Activated T-cell treated with anti-CD3 and anti-CD28 coated beads, Interleukin-2, amount 50 U/mL, for 4 hours (primary cell): ENCODE data around the gene KIAA1958. TPM values are rescaled to one million over a fixed set of nuclear protein-coding genes. Genes with fewer than 3 reads are reported as not detected.

Source experiments
- ATAC-seq, 2 donors: fragments of 200-7000 bp; cut with Tn5 transposase; one replicate each; pipeline ENCODE4 v1.10.0; 2021
- DNase-seq: peaks from one replicate; pipeline ENCODE4 v3.0.0-alpha.2; 2020
- H3K27me3 Mint-ChIP-seq: one replicate; pipeline ENCODE4 v1.8.0; 2021; ENCODE audit warnings: low read depth, mixed read lengths
- H3K36me3 Mint-ChIP-seq: one replicate; pipeline ENCODE4 v1.8.0; 2022; ENCODE audit warnings: mixed read lengths; ENCODE audit not compliant: insufficient read depth
- H3K4me1 Mint-ChIP-seq: one replicate; pipeline ENCODE4 v1.8.0; 2021; ENCODE audit warnings: low read depth, mixed read lengths
- H3K4me3 Mint-ChIP-seq: one replicate; pipeline ENCODE4 v1.8.0; 2021; ENCODE audit warnings: mild to moderate bottlenecking, moderate library complexity, mixed read lengths
- H3K9me3 Mint-ChIP-seq: one replicate; pipeline ENCODE4 v1.8.0; 2021; ENCODE audit warnings: mixed read lengths
- total RNA-seq, 3 donors: library from RNA; stranded (reverse); gene quantifications; one replicate each; pipeline ENCODE4 v1.2.1, GENCODE V29; 2021

KIAA1958 gene
- total RNA-seq, 3 donors from 2014 or later = 4.7 to 6.9 (median 6.7) TPM

DNA sequence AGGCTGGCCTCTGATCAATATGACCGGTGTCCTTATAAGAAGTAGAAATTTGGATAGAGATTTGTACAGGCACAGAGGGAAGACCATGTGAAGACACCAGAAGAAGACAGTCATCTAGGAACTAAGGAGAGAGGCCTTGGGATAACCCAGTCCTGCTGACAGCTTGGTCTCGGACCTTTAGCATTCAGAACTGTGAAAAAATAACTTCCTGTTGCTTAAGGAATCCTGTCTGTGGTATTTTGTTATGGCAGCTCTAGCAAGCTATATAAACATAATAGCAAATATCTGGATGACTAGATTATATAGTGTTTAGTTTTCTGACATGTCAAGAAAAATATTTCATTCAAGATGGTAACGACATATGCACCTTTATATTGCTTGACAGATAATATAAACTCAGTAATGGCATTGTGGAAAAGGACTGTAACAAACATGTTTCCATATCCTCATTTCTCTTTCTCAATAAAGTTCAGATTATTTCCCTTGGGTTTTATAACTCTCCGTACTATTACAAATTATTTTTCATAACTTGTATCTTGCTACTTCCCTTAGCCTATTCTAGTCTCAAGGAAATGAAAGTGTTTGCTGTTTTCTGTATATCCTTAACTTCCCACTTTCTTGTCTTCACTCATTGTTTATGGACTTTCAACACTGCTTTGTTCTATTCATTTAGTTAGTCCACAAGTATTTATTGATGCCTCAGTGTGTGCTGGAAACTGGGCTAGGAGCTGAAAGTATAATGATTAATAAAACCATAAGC is 62.4 kb downstream of the KIAA1958 start:
- Mint-ChIP-seq H3K36me3 (no peaks in the 10 kb centered on the region), H3K4me3 (no peak overlapping the region), H3K4me1 (peaks cover 11% of the 10 kb centered on the region), H3K27me3 (no peaks in the 10 kb centered on the region), H3K9me3 (no peaks in the 10 kb centered on the region)
- no peak for DNase-seq
- ATAC-seq = no peak

DNA sequence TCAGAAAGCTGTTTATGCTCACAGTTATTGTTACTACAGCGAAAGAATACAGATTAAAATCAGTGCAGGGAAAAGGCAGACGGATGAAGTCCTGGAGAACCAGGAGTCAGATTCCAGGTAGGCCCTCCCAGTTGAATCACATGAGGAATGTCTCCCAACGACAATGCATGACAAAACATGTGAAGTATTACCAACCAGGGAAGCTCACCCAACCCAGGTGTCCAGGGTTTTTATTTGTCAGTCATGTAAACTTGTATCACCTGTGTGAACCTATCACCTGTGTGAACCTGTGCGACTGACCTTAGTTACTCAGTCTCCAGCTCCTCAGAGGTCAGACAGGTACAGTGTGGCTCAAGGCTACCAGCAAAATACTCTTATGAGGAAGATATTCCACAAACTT is 63.9 kb downstream of the KIAA1958 start:
- H3K27me3 Mint-ChIP-seq = no peaks in the 10 kb centered on the region
- H3K36me3 Mint-ChIP-seq = no peaks in the 10 kb centered on the region
- ATAC-seq = no peak
- no peak for DNase-seq
- no peak overlapping the region for H3K4me3 Mint-ChIP-seq
- H3K9me3 Mint-ChIP-seq = no peaks in the 10 kb centered on the region
- peaks cover 9% of the 10 kb centered on the region for H3K4me1 Mint-ChIP-seq

DNA sequence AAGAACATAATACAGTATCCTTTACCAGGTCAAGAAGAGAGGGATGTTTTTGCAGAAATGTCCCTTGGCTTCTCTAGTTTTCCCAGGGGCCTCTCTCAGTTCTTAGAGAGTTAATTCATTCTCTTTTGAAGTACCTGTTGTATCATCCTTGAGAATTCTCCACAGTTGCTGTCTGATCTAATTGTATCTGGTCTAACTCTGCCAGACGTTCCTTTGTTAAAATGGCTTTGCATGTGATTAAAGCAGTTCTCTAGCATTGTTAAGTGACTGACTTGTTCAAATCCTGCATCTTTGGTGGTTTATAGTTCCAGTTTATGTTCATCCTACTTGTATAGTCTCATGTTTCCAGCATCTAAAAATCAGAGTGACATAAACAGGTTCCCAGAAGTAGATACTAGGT is 65.0 kb downstream of the KIAA1958 start:
- H3K27me3 Mint-ChIP-seq = no peaks in the 10 kb centered on the region
- H3K9me3 Mint-ChIP-seq = no peaks in the 10 kb centered on the region
- DNase-seq = no peak
- no peak for ATAC-seq
- peaks cover under 1% of the 10 kb centered on the region for H3K4me1 Mint-ChIP-seq
- no peak overlapping the region for H3K4me3 Mint-ChIP-seq
- no peaks in the 10 kb centered on the region for H3K36me3 Mint-ChIP-seq

DNA sequence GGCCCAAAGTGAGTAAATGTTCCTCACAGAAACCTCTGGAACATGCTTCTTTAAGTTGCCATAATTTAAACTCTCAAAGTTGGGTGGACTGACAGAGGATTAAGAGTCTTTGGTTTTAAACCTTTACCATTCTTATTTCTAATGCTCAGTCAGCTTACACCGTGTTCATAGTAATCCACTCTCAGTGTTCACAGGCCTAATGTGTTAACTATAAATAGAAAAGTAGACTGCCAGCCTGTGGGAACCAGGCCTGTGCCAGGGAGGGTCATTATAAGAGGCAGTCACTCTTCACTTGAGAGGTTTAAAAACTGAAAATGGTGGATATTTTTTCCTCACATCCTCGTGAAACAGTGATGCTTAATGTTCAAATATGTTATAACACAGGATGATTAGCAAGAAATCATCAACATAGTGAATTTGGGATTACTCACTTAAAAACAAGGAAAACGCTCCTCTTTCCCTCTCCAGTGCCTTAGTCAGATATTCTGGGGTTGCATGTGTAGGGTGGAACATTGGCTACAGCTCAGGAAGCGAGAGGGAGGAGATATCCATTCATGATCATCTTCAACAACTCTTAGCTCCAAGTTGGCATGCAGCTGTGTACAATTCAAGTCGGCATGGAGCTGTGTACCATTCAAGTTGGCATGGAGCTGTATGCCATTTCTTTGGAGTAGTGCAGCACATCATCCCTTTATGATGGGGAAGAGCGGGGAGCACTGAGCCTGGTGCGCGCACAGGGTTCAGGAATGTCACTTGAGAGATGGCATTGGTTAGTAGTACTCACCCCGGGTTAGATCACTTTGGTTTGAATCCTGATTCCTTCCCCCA is 65.8 kb downstream of the KIAA1958 start:
- no peak overlapping the region for H3K4me3 Mint-ChIP-seq
- no peak for DNase-seq
- no peaks in the 10 kb centered on the region for H3K36me3 Mint-ChIP-seq
- no peak for ATAC-seq
- H3K4me1 Mint-ChIP-seq = no peaks in the 10 kb centered on the region
- H3K27me3 Mint-ChIP-seq = no peaks in the 10 kb centered on the region
- no peaks in the 10 kb centered on the region for H3K9me3 Mint-ChIP-seq

DNA sequence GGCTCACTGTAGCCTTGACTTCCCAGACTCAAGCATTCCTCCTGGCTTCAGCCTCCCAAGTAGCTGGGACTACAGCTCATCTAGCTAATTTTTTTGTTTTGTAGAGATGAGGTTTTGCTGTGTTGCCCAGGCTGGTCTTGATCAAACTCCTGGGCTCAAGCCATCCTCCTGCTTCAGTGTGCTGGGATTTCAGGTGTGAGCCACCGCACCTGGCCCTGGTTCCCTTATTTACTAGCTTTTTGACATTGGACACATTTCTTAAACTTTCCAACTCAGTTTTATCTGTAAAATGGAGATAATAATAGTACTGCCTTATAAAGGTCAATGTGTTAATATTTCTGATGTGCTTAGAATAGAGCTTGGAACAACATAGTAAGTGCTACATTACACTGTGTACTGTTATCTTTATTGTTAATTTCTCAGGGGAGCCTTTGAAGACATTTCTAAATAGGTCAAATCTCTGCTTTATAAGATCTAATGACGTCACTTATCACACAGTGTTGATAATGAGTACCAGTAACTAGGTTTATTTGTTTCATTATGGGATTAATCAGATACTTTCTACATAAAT is 66.7 kb downstream of the KIAA1958 start:
- no peak for ATAC-seq
- no peaks in the 10 kb centered on the region for H3K9me3 Mint-ChIP-seq
- H3K27me3 Mint-ChIP-seq = no peaks in the 10 kb centered on the region
- H3K36me3 Mint-ChIP-seq = no peaks in the 10 kb centered on the region
- no peak for DNase-seq
- no peak overlapping the region for H3K4me3 Mint-ChIP-seq
- no peaks in the 10 kb centered on the region for H3K4me1 Mint-ChIP-seq

DNA sequence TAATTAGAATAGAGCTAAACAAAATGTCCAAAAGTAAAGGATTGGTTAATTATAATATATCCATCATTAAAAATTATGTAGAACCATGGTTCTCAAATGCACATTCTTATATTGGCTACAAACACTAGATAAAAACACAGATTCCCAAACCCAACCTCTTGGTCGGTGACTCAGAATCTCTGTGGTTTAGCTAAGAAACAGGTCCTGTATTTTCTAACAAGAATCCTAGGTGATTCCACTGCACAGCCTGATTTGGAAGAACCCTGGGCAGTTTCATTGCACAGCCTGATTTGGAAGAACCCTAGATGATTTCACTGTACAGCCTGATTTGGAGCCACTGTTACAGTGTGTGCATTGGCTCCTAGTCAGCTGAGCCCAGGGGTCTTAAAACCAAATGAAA is 67.9 kb downstream of the KIAA1958 start:
- ATAC-seq (no peak), DNase-seq (no peak)
- Mint-ChIP-seq H3K27me3 (no peaks in the 10 kb centered on the region), H3K4me3 (no peak overlapping the region), H3K36me3 (no peaks in the 10 kb centered on the region), H3K4me1 (no peaks in the 10 kb centered on the region), H3K9me3 (no peaks in the 10 kb centered on the region)

DNA sequence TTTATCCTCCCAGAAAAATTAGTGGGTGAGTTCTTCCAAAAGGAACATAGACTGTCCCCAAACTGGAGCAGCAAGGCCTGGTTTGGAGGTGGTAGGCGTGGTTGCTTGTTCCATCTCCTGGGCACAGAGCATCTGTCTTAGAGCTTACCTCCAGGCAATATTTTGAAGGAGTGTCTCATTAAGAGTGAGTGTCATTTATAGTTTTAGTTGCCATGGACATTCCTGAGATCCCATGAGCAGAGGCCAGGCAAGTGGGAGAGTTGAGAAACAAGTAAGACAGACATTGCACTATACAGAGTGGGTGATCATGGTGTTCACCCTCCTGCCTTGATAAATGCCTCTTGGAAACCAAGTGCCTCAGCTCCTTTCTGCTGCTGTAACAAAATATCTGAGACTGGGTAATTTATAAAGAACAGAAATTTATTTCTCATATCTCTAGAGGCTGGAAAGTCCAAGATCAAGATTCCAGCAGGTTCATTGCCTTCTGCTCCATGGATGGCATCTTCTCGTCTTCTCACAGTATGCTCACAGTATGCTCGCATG is 68.5 kb downstream of the KIAA1958 start:
- no peak overlapping the region for H3K4me3 Mint-ChIP-seq
- H3K9me3 Mint-ChIP-seq = no peaks in the 10 kb centered on the region
- no peaks in the 10 kb centered on the region for H3K4me1 Mint-ChIP-seq
- H3K36me3 Mint-ChIP-seq = no peaks in the 10 kb centered on the region
- no peak for ATAC-seq
- no peaks in the 10 kb centered on the region for H3K27me3 Mint-ChIP-seq
- no peak for DNase-seq

DNA sequence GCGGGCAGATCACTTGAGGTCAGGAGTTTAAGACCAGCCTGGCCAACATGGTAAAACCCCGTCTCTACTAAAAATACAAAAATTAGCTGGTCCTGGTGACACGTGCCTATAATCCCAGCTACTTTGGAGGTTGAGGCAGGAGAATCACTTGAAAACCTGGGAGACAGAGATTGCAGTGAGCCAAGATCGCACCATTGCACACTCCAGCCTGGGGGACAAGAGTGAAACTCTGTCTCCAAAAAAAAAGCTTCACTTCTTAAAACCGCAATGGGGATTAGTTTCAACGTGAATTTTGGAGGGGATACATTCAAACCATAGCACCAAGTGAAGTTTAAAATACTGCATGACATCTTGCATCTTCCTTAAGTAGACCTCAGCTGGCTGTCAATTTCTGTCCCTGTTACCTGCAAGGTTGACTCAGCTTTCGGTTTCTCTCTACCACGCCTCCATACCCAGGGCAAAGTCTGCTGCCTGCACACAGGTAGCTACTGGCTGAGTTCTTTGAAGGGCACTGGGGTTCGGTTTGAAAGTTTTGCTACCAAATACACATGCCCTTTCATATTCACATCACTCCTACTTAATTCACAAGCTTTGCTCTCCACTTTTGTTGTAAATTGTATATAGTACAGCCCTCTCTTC is 69.3 kb downstream of the KIAA1958 start:
- Mint-ChIP-seq H3K36me3 (no peaks in the 10 kb centered on the region), H3K9me3 (no peaks in the 10 kb centered on the region), H3K4me1 (no peaks in the 10 kb centered on the region), H3K27me3 (no peaks in the 10 kb centered on the region), H3K4me3 (no peak overlapping the region)
- ATAC-seq = no peak
- DNase-seq = no peak

DNA sequence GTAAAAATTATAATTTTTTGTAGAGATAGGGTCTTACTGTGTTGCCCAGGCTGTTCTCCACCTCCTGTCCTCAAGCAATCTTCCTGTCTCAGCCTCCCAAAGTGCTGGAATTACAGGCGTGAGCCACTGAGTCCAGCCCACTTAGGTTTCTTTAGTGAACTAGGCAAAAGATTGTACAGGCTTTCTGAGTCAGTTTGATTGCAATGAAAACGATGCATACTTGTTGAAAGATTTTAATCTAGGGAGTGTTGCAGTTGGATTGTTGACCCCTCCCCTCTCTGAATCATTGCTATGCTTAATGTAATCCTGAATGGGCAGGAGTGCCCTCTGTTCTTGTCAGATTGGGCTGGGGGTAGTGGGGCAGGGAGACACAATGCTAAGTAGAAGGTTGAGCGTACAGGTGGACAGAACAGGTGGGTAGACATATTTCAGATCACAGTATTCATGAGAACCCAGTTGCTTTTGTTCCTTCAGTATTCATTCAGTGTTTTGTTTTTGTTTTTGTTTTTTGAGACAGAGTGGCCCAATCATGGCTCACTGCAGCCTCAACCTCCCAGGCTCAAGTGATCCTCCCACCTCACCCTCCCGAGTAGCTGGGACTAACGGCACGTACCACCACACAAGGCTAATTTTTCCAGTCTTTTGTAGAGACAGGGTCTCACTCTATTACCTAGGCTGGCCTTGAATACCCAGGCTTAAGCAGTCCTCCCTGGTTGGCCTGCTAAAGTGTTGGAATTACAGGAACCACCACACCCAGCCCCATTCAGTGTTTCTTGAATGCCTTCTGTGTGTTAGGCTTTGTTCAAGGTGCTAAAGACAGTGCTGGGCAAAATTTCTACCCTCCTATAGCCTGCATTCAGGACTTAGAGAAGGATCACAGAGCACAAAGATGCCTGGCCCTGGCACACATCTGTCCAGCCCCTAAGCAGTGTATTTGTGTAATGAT is 70.1 kb downstream of the KIAA1958 start:
- Mint-ChIP-seq H3K4me3 (no peak overlapping the region), H3K4me1 (no peaks in the 10 kb centered on the region), H3K9me3 (no peaks in the 10 kb centered on the region), H3K27me3 (no peaks in the 10 kb centered on the region), H3K36me3 (no peaks in the 10 kb centered on the region)
- DNase-seq = no peak
- ATAC-seq = no peak

DNA sequence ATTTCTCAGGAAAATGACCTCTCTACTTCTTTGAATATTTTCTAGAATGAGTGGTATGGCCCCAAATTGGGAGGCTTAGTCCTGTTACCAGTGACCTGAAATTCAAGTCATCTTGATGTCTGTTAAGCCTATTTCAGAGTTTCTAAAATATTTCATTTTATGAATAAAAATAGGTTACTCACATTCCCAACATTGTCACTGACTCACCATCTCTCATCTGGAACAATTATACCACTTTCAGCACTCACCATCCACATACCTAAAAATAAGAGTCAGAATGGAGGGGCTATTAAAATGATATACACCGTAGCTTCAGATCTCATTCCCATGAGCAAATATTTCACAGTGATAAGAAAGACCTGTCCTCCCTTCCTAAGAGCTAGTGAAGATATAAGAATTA is 71.8 kb downstream of the KIAA1958 start:
- Mint-ChIP-seq H3K36me3 (no peaks in the 10 kb centered on the region), H3K4me1 (no peaks in the 10 kb centered on the region), H3K4me3 (no peak overlapping the region), H3K9me3 (no peaks in the 10 kb centered on the region), H3K27me3 (no peaks in the 10 kb centered on the region)
- ATAC-seq (no peak), DNase-seq (no peak)

DNA sequence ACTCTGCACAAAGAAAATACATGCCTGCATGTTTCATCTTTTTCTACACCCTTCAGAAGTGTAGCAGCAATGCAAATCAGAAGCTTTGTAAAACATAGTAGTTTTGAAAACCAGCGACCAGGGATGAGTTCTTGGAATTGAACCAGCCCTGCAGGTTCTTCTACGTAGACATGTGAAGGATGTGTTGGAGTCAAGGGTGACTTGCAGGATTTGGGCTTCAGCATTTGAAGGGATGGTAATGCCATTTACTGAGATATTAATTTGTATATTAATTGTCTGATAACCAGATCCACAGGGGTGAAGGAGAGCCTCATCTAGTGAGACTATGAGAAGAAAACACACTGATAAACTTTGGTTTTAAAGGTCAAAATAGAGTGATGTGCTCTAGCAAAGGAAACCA is 72.4 kb downstream of the KIAA1958 start:
- no peaks in the 10 kb centered on the region for H3K27me3 Mint-ChIP-seq
- H3K4me3 Mint-ChIP-seq = no peak overlapping the region
- no peaks in the 10 kb centered on the region for H3K4me1 Mint-ChIP-seq
- ATAC-seq (no peak), DNase-seq (no peak)
- H3K9me3 Mint-ChIP-seq = no peaks in the 10 kb centered on the region
- H3K36me3 Mint-ChIP-seq = no peaks in the 10 kb centered on the region

DNA sequence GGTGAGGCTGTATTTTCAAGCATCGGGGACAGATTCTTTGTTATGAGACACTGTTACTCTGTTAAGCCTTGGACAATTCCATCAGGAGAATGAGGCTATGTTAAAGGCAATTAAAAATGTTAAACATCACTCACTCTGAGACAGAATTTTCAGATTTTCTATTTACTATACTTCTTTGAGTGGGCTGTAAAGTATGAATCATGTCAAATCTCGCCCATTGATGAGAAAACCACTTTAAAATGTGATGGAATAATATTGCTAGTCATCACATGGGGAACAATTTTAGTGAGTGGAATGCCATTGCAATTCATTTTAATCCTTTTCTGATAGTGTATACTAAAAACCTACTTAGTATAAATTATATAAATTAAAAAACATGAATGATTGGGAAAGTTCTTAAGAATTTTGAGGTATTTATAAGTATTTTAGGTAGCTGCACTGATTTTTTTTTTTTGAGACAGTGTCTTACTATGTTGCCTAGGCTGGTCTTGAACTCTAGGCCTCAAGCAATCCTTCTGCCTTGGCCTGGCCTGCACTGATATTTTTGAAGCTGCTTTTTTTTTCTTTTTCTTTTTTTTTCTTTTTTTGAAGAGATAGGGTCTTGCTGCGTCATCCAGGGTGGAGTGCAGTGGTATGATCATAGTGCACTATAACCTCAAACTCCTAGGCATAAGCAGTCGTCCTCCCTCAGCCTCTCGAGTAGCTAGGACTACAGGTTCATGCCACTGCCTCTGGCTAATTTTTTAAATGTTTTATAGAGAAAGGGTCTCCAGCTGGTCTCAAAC is 73.2 kb downstream of the KIAA1958 start:
- ATAC-seq = no peak
- no peak for DNase-seq
- Mint-ChIP-seq H3K4me3 (no peak overlapping the region), H3K36me3 (no peaks in the 10 kb centered on the region), H3K4me1 (no peaks in the 10 kb centered on the region), H3K9me3 (no peaks in the 10 kb centered on the region), H3K27me3 (no peaks in the 10 kb centered on the region)
